ENCODE measurements around the gene MMRN2. TPM values are rescaled to one million over a fixed set of nuclear protein-coding genes. Genes with fewer than 3 reads are reported as not detected.

Gene MMRN2
- total RNA-seq, 2 experiments from 2014 or later, result not detected

DNA sequence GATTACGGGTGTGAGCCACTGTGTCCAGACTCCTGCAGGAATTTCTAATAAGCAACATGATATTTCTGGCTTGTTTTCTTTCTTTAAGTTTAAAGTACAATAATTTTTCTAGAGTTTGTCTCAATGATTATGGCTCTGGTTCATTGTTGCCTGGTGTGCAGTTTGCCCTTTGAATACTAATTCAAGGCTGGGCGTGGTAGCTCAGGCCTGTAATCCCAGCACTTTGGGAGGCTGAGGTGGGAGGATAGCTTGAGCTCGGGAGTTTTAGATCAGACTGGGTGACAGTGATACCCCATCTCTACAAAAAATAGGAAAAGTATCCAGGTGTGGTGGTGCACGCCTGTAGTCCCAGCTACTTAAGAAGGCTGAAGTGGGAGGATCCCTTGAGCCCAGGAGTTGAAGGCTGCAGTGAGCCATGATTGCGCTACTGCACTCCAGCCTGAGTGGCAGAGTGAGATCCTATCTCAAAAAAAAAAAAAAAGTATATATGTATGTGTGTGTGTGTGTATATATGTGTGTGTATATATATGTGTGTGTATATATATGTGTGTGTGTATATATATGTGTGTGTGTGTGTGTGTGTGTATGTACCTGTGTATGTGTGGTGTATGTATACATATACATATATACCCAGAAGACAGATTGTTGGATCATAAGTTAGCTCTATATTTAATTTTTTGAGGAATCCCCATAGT lies 19.1 kb upstream of the MMRN2 start:
- no peak for DNase-seq
- Mint-ChIP-seq H3K4me3 (no peak overlapping the region), H3K36me3 (ENCODE audit: low read depth) (no peaks in the 10 kb centered on the region), H3K27ac (no peak overlapping the region), H3K4me1 (peaks cover 10% of the 10 kb centered on the region), H3K27me3 (peaks cover 27% of the 10 kb centered on the region), H3K9me3 (no peaks in the 10 kb centered on the region)
- POLR2A ChIA-PET, result interaction anchor here (1.3 kb wide), 1 partner anchor 10 kb away, joined by 3 read pairs; no protein-coding TSS in a partner anchor
- CTCF ChIA-PET, result interaction anchor here (1.2 kb wide), 1 partner anchor 37 kb away, joined by 3 read pairs; no protein-coding TSS in a partner anchor

DNA sequence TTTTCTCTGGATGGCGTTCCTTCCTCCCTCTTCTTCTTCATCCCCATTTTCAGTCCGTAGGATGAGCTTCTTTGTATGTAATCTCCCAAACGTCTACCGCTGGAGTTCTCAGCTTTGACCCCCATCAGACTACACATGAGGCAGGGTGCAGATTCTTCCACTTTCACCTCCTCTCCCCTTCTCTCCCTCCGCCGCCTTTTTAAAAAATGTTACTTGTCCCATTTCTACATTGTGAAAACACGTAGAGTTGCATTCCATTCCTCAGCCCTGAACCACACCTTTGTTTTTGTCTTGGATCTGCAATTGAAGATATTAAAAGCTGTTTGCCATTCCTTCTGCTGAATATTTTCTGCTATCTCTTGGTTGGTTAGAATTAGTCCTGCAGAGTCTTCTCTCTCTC lies 17.1 kb upstream of the MMRN2 start:
- Mint-ChIP-seq H3K36me3 (ENCODE audit: low read depth) (no peaks in the 10 kb centered on the region), H3K27ac (no peak overlapping the region), H3K4me3 (no peak overlapping the region), H3K9me3 (no peaks in the 10 kb centered on the region), H3K4me1 (peaks cover 22% of the 10 kb centered on the region), H3K27me3 (peaks cover 28% of the 10 kb centered on the region)
- no peak for DNase-seq
- CTCF ChIA-PET, result interaction anchor here (1.6 kb wide), 1 partner anchor 14 kb away, joined by 4 read pairs; no protein-coding TSS in a partner anchor
- POLR2A ChIA-PET, result no interaction called here

DNA sequence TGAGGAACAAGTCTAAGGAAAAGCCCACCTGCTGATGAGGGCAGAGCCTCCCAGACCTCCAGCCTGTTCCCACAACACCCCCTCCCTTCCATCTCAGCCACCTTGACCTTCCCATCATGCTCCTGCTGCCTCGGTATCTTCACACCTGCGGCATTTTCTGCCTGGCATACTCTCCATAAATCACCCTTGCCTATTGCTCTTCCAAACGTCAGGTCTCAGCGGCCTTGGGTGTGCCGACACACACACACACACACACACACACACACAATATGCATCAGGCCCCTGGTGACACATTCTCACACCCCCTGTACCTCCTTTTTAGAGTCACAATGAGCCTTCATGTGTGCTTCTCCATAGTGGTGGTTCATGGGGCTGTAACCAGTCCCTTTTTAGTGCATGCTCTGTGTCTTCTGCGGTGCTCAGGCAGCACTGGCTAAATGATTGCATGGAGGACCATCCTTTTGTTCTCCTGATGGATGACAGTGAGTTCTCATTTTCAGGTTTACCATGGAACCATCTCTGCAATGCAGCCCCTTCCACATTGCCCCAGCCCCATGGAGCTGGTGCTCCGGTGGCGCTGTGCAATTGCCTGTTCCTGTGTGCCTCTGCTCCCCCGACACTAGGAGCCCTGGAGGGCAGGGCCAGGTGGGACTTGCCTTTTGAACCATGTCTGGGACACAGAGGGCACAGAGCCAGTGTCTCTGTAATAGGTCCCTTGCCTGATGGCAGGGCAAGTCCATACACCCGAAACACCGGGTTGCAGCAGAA lies 15.4 kb upstream of the MMRN2 start:
- Mint-ChIP-seq H3K9me3 (no peaks in the 10 kb centered on the region), H3K4me3 (peak overlapping the region; percentile 24), H3K27ac (no peak overlapping the region), H3K27me3 (peaks cover 32% of the 10 kb centered on the region), H3K4me1 (peaks cover 23% of the 10 kb centered on the region), H3K36me3 (ENCODE audit: low read depth) (no peaks in the 10 kb centered on the region)
- ChIA-PET POLR2A (no interaction called here), CTCF (no interaction called here)
- DNase-seq, result no peak

DNA sequence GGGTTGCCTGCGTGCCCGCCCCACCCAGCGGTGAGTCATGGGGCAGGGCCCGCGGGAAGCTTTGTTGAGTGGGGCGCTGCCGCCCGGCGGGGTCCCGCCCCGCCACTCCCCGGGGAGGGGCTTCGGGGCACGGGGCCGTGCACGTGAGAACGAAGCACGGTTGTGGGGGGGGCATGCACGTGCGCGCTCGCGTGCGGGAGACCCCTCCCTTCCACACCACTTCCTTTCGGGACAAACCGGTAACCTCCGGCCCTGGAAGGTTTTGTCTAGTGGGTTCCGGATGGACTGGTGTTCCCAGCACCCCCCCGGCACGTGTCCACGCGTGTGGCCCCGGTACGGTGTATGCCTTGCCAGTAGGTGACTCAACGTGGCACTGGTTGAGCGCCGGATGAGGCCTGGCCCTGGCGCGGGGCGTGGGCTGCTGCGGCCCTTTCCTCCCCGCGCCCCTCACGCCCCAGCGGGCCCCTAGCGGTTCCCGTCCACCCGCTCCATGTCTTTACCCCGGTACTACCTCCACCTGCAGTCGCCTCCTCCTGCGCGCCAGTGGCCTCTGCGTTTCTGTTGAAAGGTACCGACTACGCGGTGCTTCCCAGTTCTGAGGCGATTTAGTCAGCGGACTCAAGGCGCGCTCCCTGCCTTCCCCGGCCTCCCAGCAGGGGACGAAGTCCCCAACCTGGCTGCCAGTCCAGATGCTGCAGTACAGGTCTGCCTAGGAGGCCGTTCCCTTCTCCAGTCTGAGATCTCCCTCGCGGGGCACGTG lies 14.0 kb upstream of the MMRN2 start:
- peak; percentile 88 for DNase-seq
- peak overlapping the region; percentile 52 for H3K27ac Mint-ChIP-seq
- H3K36me3 Mint-ChIP-seq (ENCODE audit: low read depth), result no peaks in the 10 kb centered on the region
- no peaks in the 10 kb centered on the region for H3K9me3 Mint-ChIP-seq
- H3K27me3 Mint-ChIP-seq, result peaks cover 35% of the 10 kb centered on the region
- POLR2A ChIA-PET, result interaction anchor here (0.6 to 1.5 kb wide), 7 partner anchors 13 to 533 kb away, joined by 3 to 24 read pairs (median 4); partner anchors contain the start of genes GLUD1, MINPP1, SHLD2 and SNCG
- peak overlapping the region; percentile 72 for H3K4me3 Mint-ChIP-seq
- CTCF ChIA-PET, result interaction anchor here (1.2 to 1.4 kb wide), 3 partner anchors 32 to 124 kb away, joined by 3 to 5 read pairs (median 4); partner anchors contain the start of gene SHLD2
- H3K4me1 Mint-ChIP-seq, result peaks cover 35% of the 10 kb centered on the region

DNA sequence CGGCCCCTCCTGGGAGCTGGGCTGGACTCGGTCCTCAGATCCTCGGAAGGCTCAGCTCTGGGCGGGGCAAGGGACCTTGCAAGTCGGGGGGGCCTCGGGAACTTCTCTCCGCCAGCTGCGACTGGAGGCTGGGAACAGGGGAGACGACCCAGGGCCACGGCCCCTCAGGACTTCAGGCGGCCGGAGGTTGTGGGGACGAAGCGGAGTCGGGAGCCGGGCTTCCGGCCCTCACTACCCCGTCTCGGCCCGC lies 13.5 kb upstream of the MMRN2 start:
- Mint-ChIP-seq H3K27me3 (peaks cover 35% of the 10 kb centered on the region), H3K4me1 (peaks cover 40% of the 10 kb centered on the region), H3K27ac (peak overlapping the region; percentile 61), H3K4me3 (peak overlapping the region; percentile 69), H3K9me3 (no peaks in the 10 kb centered on the region), H3K36me3 (ENCODE audit: low read depth) (no peaks in the 10 kb centered on the region)
- POLR2A ChIA-PET, result interaction anchor here (0.6 to 1.5 kb wide), 8 partner anchors 12 to 534 kb away, joined by 3 to 24 read pairs (median 4); partner anchors contain the start of genes GLUD1, MINPP1, SHLD2 and SNCG
- CTCF ChIA-PET, result interaction anchor here (1.2 to 1.4 kb wide), 3 partner anchors 31 to 125 kb away, joined by 3 to 5 read pairs (median 4); partner anchors contain the start of gene SHLD2
- DNase-seq, result no peak

DNA sequence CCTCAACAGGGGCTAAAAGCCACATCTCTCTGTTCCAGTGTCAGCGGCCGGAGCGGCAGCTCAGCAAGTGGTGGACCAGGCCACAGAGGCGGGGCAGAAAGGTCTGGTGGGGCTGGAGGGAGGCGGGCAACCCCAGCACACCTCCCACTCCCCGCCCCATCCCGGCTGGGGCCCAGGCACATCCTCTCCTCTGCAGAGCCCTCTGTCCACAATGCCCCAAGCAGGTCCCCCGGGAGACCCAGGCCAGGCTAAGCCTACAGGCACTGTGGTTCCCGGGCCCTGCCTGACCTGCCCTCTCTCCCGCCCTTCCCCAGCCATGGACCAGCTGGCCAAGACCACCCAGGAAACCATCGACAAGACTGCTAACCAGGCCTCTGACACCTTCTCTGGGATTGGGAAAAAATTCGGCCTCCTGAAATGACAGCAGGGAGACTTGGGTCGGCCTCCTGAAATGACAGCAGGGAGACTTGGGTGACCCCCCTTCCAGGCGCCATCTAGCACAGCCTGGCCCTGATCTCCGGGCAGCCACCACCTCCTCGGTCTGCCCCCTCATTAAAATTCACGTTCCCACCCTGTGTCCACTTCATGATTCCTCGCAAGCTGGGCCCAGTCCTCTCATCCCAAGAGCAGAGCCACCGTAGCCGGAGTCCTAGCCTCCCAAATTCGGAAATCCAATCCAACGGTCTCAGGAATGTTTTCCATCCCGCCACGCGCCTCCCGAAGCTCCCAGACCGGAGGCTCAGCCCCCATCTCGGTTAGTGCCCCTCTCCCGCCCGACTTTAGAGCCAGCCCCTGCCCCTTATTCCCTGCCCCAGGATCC lies 13.0 kb upstream of the MMRN2 start:
- no peaks in the 10 kb centered on the region for H3K36me3 Mint-ChIP-seq (ENCODE audit: low read depth)
- H3K9me3 Mint-ChIP-seq, result no peaks in the 10 kb centered on the region
- CTCF ChIA-PET, result interaction anchor here (1.2 to 2.6 kb wide), 4 partner anchors 10 to 125 kb away, joined by 3 to 12 read pairs (median 4); partner anchors contain the start of gene SHLD2
- no peak for DNase-seq
- POLR2A ChIA-PET, result interaction anchor here (0.7 to 1.5 kb wide), 9 partner anchors 12 to 534 kb away, joined by 3 to 24 read pairs (median 4); partner anchors contain the start of genes GLUD1, MINPP1, SHLD2 and SNCG
- peak overlapping the region; percentile 69 for H3K4me3 Mint-ChIP-seq
- peak overlapping the region; percentile 61 for H3K27ac Mint-ChIP-seq
- H3K27me3 Mint-ChIP-seq, result peaks cover 35% of the 10 kb centered on the region
- H3K4me1 Mint-ChIP-seq, result peaks cover 44% of the 10 kb centered on the region

DNA sequence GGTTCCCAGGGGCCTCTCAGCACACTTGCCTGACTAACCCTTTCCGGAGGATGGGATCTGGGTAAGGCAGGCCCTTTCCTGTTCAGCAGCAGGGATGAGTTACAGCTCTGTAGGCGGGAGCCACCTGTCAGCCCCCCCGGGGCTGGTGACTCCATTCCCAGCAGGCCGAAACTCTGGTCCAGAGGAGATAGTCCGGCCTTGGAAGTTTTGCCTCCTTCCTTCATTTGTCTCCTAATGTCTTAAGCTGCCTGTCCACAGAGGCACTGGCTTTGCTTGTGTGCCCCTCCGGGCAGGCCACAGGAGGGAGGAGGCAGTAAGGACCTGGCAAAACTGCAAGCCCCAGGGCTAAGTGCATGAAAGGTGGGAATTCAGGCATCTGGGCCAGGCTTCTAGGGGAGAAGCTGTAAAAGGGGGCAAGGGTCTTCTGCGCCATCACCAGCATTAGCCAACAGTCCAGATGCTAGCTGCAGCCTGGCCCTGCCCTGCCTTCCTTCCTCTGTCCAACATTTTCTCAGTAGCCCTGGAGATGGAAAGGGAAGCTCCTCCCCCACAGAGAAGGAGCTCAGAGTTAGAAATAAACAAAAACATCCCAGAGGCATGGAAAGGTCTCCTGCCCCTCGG lies 12.1 kb upstream of the MMRN2 start:
- no peaks in the 10 kb centered on the region for H3K36me3 Mint-ChIP-seq (ENCODE audit: low read depth)
- H3K27me3 Mint-ChIP-seq, result peaks cover 34% of the 10 kb centered on the region
- no peaks in the 10 kb centered on the region for H3K9me3 Mint-ChIP-seq
- H3K4me3 Mint-ChIP-seq, result peak overlapping the region; percentile 24
- peaks cover 44% of the 10 kb centered on the region for H3K4me1 Mint-ChIP-seq
- no peak overlapping the region for H3K27ac Mint-ChIP-seq
- POLR2A ChIA-PET, result interaction anchor here (0.7 to 1.5 kb wide), 3 partner anchors 9 to 125 kb away, joined by 3 to 7 read pairs (median 4); partner anchors contain the start of genes GLUD1 and SHLD2
- DNase-seq, result no peak
- CTCF ChIA-PET, result interaction anchor here (1.4 to 2.6 kb wide), 2 partner anchors 9 to 30 kb away, joined by 5 to 12 read pairs; no protein-coding TSS in a partner anchor

DNA sequence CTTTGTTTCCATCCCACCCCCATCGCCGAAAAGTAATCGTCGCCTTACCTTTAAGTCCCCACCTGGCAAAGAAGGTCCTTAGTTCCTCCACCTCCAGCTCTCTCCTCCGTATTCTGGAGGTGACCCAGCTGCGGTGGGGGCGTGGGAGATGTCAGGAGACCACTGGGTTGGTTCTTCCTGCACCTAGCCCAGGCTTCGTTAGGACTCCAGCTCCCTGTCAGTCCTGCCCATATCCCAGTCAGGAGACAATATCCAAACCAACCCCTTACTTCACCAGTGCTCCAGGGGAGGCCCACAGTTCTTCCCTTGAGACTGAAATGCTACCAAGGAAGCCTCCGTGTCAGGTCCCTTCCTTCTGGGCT lies 11.6 kb upstream of the MMRN2 start:
- H3K9me3 Mint-ChIP-seq, result no peaks in the 10 kb centered on the region
- ChIA-PET POLR2A (interaction anchor here (1.2 to 1.5 kb wide), 3 partner anchors 9 to 126 kb away, joined by 3 to 7 read pairs (median 4); partner anchors contain the start of genes GLUD1 and SHLD2), CTCF (interaction anchor here (2.6 kb wide), 1 partner anchor 8 kb away, joined by 12 read pairs; no protein-coding TSS in a partner anchor)
- peaks cover 30% of the 10 kb centered on the region for H3K27me3 Mint-ChIP-seq
- peaks cover 44% of the 10 kb centered on the region for H3K4me1 Mint-ChIP-seq
- no peak for DNase-seq
- H3K27ac Mint-ChIP-seq, result no peak overlapping the region
- no peaks in the 10 kb centered on the region for H3K36me3 Mint-ChIP-seq (ENCODE audit: low read depth)
- H3K4me3 Mint-ChIP-seq, result no peak overlapping the region

DNA sequence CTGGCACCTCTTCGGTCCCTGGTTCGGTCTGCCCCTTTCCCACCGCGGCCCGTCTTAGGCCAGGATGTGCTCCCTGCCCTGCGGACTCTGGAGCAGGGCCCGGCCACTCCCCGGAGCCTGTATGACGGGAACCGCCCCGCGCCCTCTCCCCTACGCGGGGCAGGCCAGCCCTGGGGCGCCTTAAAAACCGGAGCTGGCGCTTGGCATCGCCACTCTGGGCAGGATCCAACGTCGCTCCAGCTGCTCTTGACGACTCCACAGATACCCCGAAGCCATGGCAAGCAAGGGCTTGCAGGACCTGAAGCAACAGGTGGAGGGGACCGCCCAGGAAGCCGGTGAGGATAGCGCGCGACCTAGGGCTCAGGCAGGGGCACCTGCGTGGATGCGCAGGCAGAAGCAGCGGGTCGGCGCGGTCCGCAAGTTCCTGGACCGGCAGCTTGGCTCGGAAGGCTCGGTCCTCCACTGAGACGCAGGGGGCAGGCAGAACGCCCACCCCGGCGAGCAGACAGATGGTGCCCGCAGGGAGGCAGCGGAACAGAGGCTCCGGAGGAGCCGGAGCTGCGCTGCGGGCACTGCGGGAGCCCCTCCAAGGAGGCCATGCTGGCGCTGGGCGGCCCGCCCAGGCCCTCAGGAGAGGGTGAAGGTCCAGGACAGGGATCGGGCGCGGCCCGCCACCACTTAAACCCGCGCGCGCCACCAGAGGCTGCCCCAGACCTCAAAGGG lies 11.0 kb upstream of the MMRN2 start, which contains the start of gene ADIRF:
TSS of gene ADIRF (plus strand) at position 212 of the 723 bp plus-strand sequence. CDS start at position 275, 63 bp downstream.
- DNase-seq, result no peak
- no peak within 1 kb of the TSS for H3K27ac Mint-ChIP-seq
- H3K4me1 Mint-ChIP-seq, result peaks cover 44% of the 10 kb centered on the region
- peak within 1 kb of the TSS; percentile 24 for H3K4me3 Mint-ChIP-seq
- POLR2A ChIA-PET, result interaction anchor here (1.0 to 1.5 kb wide), 4 partner anchors 8 to 126 kb away, joined by 3 to 7 read pairs (median 4); partner anchors contain the start of genes GLUD1 and SHLD2
- H3K9me3 Mint-ChIP-seq, result no peaks in the 10 kb centered on the region
- peaks cover 28% of the 10 kb centered on the region for H3K27me3 Mint-ChIP-seq
- CTCF ChIA-PET, result interaction anchor here (0.9 to 2.6 kb wide), 2 partner anchors 8 to 29 kb away, joined by 3 to 12 read pairs; no protein-coding TSS in a partner anchor
- no peaks in the 10 kb centered on the region for H3K36me3 Mint-ChIP-seq (ENCODE audit: low read depth)

DNA sequence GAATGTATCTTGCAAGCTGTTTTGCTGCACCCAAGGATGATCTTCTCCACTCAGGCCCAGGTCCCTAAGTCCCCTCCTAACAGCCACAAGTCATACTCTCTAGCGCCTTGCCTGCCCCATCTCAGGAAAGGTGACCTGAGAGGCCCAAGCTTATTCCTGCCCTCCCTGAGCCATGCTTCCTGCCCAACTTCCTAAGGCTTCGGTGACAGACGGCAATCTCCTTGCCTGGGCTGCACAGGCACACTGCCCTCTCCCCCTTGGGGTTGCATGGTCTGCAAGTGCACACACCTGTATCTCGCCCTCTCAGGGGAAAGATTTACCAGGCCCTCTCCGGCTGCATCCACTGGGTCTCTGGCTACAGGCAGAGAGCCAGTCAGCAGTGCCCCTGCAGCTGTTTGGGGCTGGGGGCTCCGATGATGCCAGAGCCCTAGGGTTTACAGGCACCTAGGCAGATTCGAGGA lies 10.1 kb upstream of the MMRN2 start:
- Mint-ChIP-seq H3K9me3 (no peaks in the 10 kb centered on the region), H3K36me3 (ENCODE audit: low read depth) (no peaks in the 10 kb centered on the region), H3K4me1 (peaks cover 40% of the 10 kb centered on the region), H3K27ac (no peak overlapping the region), H3K27me3 (peaks cover 19% of the 10 kb centered on the region), H3K4me3 (no peak overlapping the region)
- POLR2A ChIA-PET, result interaction anchor here (1.0 to 1.3 kb wide), 4 partner anchors 9 to 128 kb away, joined by 3 to 8 read pairs (median 3); partner anchors contain the start of gene SHLD2
- no peak for DNase-seq
- CTCF ChIA-PET, result interaction anchor here (0.7 to 1.6 kb wide), 5 partner anchors 22 to 274 kb away, joined by 3 to 4 read pairs (median 3); no protein-coding TSS in a partner anchor
